HG03066 (cell line): Measurements from ENCODE around the gene PCDHA6.
"Not testable (repeated sequence)": the region's sequence is repeated elsewhere in the genome, so short reads cannot be mapped to it uniquely, and the experiment has no call there.

Experiments used
- ATAC-seq: cut with Tn5 transposase; IDR thresholded peaks from one replicate; pipeline ENCODE4 v1.9.1; 2021; ENCODE audit warnings: low read depth; ENCODE audit not compliant: unreplicated experiment

The PCDHA6 gene

GRCh38 chr5:140827704-140828361, at the start of gene PCDHA6:
PCDHA6 (plus strand) TSS chr5:140827960; CDS start chr5:140828092, 132 bp downstream.
- ATAC-seq, result no peak

- ATAC-seq, result no peak
Measured at GRCh38 chr5:140780512-140780911, 47.2 kb upstream of the PCDHA6 start.

GRCh38 chr5:140785905-140786686, 41.7 kb upstream of the PCDHA6 start, which contains the start of gene PCDHA1:
PCDHA1 (plus strand) TSS chr5:140786140.
- ATAC-seq, result no peak

GRCh38 chr5:140787422-140787821, 40.3 kb upstream of the PCDHA6 start:
- ATAC-seq, result not testable (repeated sequence)

- ATAC-seq, result not testable (repeated sequence)
Measured at GRCh38 chr5:140787849-140788504, 39.8 kb upstream of the PCDHA6 start.

- no peak for ATAC-seq
Measured at GRCh38 chr5:140791089-140791488, 36.7 kb upstream of the PCDHA6 start.

GRCh38 chr5:140794595-140795258, 33.0 kb upstream of the PCDHA6 start, which contains the start of gene PCDHA2:
PCDHA2 (plus strand) TSS chr5:140794852.
- ATAC-seq, result no peak

- ATAC-seq, result no peak
Measured at GRCh38 chr5:140795259-140795641, 32.5 kb upstream of the PCDHA6 start.

- ATAC-seq, result not testable (repeated sequence)
Measured at GRCh38 chr5:140796072-140796717, 31.6 kb upstream of the PCDHA6 start.

- no peak for ATAC-seq
Measured at GRCh38 chr5:140796718-140797095, 31.1 kb upstream of the PCDHA6 start.

GRCh38 chr5:140800816-140801493, 26.8 kb upstream of the PCDHA6 start, which contains the start of gene PCDHA3:
PCDHA3 (plus strand) TSS chr5:140801057.
- no peak for ATAC-seq

GRCh38 chr5:140801494-140801841, 26.3 kb upstream of the PCDHA6 start:
- no peak for ATAC-seq

- ATAC-seq, result not testable (repeated sequence)
Measured at GRCh38 chr5:140802381-140802780, 25.4 kb upstream of the PCDHA6 start.

- no peak for ATAC-seq
Measured at GRCh38 chr5:140802781-140803271, 24.9 kb upstream of the PCDHA6 start.

- no peak for ATAC-seq
Measured at GRCh38 chr5:140806834-140807775, 20.7 kb upstream of the PCDHA6 start, which contains the start of gene PCDHA4. PCDHA4 (plus strand) TSS chr5:140807068.

- not testable (repeated sequence) for ATAC-seq
Measured at GRCh38 chr5:140808241-140808888, 19.4 kb upstream of the PCDHA6 start.

- ATAC-seq, result no peak
Measured at GRCh38 chr5:140808889-140809291, 18.9 kb upstream of the PCDHA6 start.
